ENCODE data around the gene FRYL. TPM values are rescaled to one million over a fixed set of nuclear protein-coding genes. Genes with fewer than 3 reads are reported as not detected.

Gene FRYL
- total RNA-seq, 1 experiment from 2014 or later = 43.1 TPM

- TF ChIP-seq EZH2 (IDR thresholded peaks at IDR 0.05; ENCODE audit: borderline replicate concordance, low read depth, low read length, poor library complexity, severe bottlenecking) = no peak
- no peak for TF ChIP-seq CTCF (conservative IDR thresholded peaks at IDR 0.05; ENCODE audit: low read depth, low read length)
- Histone ChIP-seq H3K36me3 (ENCODE audit: insufficient read depth, low read length, poor library complexity, severe bottlenecking) (no peaks in the 10 kb centered on the region), H3K27ac (ENCODE audit: low read depth, low read length, poor library complexity, severe bottlenecking) (no peak overlapping the region), H3K4me1 (ENCODE audit: insufficient read depth, low read length, poor library complexity, severe bottlenecking) (peaks cover 5% of the 10 kb centered on the region), H3K27me3 (replicated peaks; ENCODE audit: insufficient read depth, low read depth, low read length, poor library complexity) (no peaks in the 10 kb centered on the region), H3K9me3 (ENCODE audit: low read depth, low read length, poor library complexity, severe bottlenecking) (no peaks in the 10 kb centered on the region), H3K4me3 (ENCODE audit: low read depth, low read length, poor library complexity, severe bottlenecking) (no peak overlapping the region)
- no TSS peak for BruUV-seq (replicated peaks)
- POLR2A ChIA-PET (ENCODE audit: low non-redundant PET) = no interaction called here
- CTCF ChIA-PET = no interaction called here
- intact Hi-C loops (cut with micrococcal nuclease; ENCODE audit: unreplicated experiment) = no loop called here
- no peak for DNase-seq (ENCODE audit: low spot score)
Measured at GRCh38 chr4:48692044-48692443, 88.0 kb downstream of the FRYL start.

GRCh38 chr4:48688953-48689352 lies 91.1 kb downstream of the FRYL start:
- TF ChIP-seq CTCF (conservative IDR thresholded peaks at IDR 0.05; ENCODE audit: low read depth, low read length) (no peak), EZH2 (IDR thresholded peaks at IDR 0.05; ENCODE audit: borderline replicate concordance, low read depth, low read length, poor library complexity, severe bottlenecking) (no peak)
- Histone ChIP-seq H3K27me3 (replicated peaks; ENCODE audit: insufficient read depth, low read depth, low read length, poor library complexity) (no peaks in the 10 kb centered on the region), H3K4me3 (ENCODE audit: low read depth, low read length, poor library complexity, severe bottlenecking) (no peak overlapping the region), H3K36me3 (ENCODE audit: insufficient read depth, low read length, poor library complexity, severe bottlenecking) (no peaks in the 10 kb centered on the region), H3K4me1 (ENCODE audit: insufficient read depth, low read length, poor library complexity, severe bottlenecking) (peaks cover 3% of the 10 kb centered on the region), H3K9me3 (ENCODE audit: low read depth, low read length, poor library complexity, severe bottlenecking) (no peaks in the 10 kb centered on the region), H3K27ac (ENCODE audit: low read depth, low read length, poor library complexity, severe bottlenecking) (no peak overlapping the region)
- POLR2A ChIA-PET (ENCODE audit: low non-redundant PET) = no interaction called here
- CTCF ChIA-PET = no interaction called here
- BruUV-seq (replicated peaks) = no TSS peak
- intact Hi-C loops (cut with micrococcal nuclease; ENCODE audit: unreplicated experiment) = no loop called here
- no peak for DNase-seq (ENCODE audit: low spot score)

GRCh38 chr4:48687313-48688051 lies 92.6 kb downstream of the FRYL start:
- intact Hi-C loops (cut with micrococcal nuclease; ENCODE audit: unreplicated experiment) = no loop called here
- no peak overlapping the region for H3K27ac ChIP-seq (ENCODE audit: low read depth, low read length, poor library complexity, severe bottlenecking)
- no peaks in the 10 kb centered on the region for H3K36me3 ChIP-seq (ENCODE audit: insufficient read depth, low read length, poor library complexity, severe bottlenecking)
- TF ChIP-seq CTCF (conservative IDR thresholded peaks at IDR 0.05; ENCODE audit: low read depth, low read length) = no peak
- no peak for TF ChIP-seq EZH2 (IDR thresholded peaks at IDR 0.05; ENCODE audit: borderline replicate concordance, low read depth, low read length, poor library complexity, severe bottlenecking)
- no peak overlapping the region for H3K4me3 ChIP-seq (ENCODE audit: low read depth, low read length, poor library complexity, severe bottlenecking)
- DNase-seq (ENCODE audit: low spot score) = no peak
- BruUV-seq (replicated peaks) = no TSS peak
- no peaks in the 10 kb centered on the region for H3K9me3 ChIP-seq (ENCODE audit: low read depth, low read length, poor library complexity, severe bottlenecking)
- H3K4me1 ChIP-seq (ENCODE audit: insufficient read depth, low read length, poor library complexity, severe bottlenecking) = no peaks in the 10 kb centered on the region
- no peaks in the 10 kb centered on the region for H3K27me3 ChIP-seq (replicated peaks; ENCODE audit: insufficient read depth, low read depth, low read length, poor library complexity)
- ChIA-PET POLR2A (ENCODE audit: low non-redundant PET) (interaction anchor here (0.6 kb wide), 1 partner anchor 17 kb away, joined by 3 read pairs; no protein-coding TSS in a partner anchor), CTCF (no interaction called here)

Measured in A673 (cell line).